Fibroblast of lung (primary cell): ENCODE measurements around the gene SLC25A27.

Experiments
- EZH2 ChIP-seq: IDR thresholded peaks from 2 replicates; pipeline ENCODE4 v1.5.1; 2012; ENCODE audit warnings: low read length, control low read depth, mild to moderate bottlenecking; ENCODE audit errors: missing control alignments
- TF ChIP-seq, protein P1 (sequence below), 2 donors: IDR thresholded peaks in 1 of 2; conservative IDR thresholded peaks in 1 of 2; 1 replicate in 1 of 2; 2 replicates in 1 of 2; pipeline ENCODE4 v1.5.1; 2011 to 2012; ENCODE audit warnings: low read length in 2 of 2, control low read depth in 1 of 2, inconsistent platforms in 1 of 2, low read depth in 1 of 2, mild to moderate bottlenecking in 1 of 2

DNA sequence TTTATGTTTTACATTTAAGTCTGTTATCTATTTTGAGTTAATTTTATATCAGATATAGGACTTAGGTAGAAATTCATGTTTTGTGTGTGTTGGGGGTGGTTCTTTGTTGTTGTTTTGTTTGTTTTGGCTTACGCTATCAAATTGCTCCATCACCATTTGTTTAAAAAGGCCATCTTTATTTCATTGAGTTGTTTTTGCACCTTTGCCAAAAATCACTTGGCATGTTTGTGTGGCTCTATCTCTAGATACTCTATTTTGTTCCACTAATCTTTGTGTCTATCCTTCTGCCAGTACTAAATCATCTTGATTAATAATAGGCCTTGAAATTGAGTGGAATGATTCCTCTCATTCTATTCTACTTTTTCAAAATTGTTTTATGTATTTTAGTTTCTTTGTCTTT is 7.5 kb upstream of the SLC25A27 start:
- TF ChIP-seq, protein P1, sequence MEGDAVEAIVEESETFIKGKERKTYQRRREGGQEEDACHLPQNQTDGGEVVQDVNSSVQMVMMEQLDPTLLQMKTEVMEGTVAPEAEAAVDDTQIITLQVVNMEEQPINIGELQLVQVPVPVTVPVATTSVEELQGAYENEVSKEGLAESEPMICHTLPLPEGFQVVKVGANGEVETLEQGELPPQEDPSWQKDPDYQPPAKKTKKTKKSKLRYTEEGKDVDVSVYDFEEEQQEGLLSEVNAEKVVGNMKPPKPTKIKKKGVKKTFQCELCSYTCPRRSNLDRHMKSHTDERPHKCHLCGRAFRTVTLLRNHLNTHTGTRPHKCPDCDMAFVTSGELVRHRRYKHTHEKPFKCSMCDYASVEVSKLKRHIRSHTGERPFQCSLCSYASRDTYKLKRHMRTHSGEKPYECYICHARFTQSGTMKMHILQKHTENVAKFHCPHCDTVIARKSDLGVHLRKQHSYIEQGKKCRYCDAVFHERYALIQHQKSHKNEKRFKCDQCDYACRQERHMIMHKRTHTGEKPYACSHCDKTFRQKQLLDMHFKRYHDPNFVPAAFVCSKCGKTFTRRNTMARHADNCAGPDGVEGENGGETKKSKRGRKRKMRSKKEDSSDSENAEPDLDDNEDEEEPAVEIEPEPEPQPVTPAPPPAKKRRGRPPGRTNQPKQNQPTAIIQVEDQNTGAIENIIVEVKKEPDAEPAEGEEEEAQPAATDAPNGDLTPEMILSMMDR (conservative IDR thresholded peaks at IDR 0.05 in 1 of 2, IDR thresholded peaks at IDR 0.05 in 1 of 2; ENCODE audit: low read depth in 1 of 2, low read length in 2 of 2), result no peak
- no peak for TF ChIP-seq EZH2
